GM18526 (cell line): ENCODE data around the gene CXXC5.

ENCODE experiments used
- POLR2A ChIP-seq: IDR thresholded peaks from 3 replicates; pipeline ENCODE4 v1.6.1; 2011; ENCODE audit not compliant: insufficient read length; ENCODE audit errors: extremely low read depth

The CXXC5 gene

DNA sequence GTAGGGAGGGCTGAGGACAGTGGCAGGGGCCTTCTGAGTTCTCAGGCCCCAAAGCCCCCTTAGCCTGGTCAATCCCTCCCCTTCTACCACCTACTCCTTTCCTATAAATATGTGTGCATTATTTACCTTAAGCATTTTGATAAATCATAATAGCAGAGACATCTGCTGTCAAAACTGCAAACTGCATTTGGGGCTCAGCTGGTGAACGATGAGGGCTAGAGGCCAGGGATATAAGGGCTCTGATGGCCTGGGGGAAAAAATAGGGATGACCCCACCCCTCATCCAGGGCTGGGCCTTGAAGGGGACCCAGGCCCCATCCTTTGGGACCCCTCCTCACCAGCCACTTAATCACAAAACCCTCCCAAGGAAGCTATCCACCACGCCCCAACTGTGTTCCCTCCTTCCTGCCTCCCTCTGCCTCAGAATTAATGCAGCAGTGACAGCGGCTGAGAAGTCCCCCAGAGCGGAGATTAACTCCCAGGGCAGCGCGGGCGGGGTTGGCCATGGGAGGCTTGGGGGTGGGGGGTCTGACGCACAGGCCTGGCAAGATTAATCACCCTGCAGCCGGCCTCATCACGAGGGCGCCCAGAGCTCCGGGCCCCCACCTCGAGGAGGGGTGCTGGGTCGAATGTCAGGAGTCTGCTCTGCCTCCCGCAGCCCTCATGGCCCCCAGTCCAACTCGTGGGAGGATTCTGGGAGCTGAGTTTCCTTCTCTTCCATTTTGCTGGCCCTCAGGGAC is 42.1 kb downstream of the CXXC5 start:
- TF ChIP-seq POLR2A = no peak

DNA sequence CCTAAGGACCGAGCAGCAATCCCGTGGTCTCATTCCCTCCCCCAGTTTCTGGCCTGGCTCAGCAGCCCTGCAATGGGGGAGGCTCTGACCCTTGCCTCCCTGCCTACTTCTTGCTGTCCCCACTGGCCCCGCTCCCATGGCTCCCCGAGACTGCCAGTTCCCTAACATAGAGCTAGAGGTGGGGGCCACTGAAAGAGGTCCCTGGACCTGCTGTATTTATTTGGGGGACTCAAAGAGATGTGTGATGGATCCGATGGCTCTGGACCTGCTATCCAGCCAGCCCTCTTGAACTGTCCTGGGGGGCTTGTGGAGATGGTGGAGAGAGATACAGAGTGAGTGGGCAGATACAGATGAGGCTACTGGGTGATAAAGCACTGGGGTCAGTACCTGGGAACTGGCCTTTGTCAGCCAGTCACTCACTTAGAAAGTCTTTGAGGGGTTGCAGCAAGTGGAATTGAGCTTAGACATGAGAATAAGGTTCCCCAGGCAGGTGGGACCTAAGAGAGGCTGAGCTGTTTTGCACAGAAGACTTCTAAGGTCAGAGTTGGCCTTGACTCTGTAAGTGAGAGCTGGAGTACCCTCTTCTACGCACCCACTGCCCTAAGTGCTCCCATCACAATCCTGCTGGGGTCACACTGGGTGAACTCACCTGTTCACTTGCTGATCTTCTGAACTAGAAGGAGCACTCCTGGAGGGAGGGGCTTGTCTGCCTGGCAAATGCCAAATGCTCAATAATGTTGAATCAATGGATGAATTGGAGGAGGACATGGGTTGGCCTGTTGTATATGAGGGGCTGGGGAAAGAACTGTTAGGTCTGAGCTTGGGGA is 42.9 kb downstream of the CXXC5 start:
- TF ChIP-seq POLR2A = no peak

DNA sequence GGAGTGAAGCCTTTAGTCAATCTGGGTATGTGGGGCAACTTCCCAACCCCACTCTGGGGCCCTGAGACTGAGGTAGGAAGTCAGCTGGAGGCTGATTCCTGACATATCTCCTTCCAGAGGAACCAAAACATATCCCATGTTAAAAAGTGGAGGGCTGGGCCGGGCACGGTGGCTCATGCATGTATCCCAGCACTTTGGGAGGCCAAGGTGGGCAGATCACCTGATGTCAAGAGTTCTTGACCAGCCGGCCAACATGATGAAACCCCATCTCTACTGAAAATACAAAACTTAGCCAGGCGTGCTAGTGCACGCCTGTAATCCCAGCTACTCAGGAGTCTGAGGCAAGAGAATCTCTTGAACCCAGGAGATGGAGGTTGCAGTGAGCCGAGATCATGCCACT is 44.0 kb downstream of the CXXC5 start:
- no peak for TF ChIP-seq POLR2A

DNA sequence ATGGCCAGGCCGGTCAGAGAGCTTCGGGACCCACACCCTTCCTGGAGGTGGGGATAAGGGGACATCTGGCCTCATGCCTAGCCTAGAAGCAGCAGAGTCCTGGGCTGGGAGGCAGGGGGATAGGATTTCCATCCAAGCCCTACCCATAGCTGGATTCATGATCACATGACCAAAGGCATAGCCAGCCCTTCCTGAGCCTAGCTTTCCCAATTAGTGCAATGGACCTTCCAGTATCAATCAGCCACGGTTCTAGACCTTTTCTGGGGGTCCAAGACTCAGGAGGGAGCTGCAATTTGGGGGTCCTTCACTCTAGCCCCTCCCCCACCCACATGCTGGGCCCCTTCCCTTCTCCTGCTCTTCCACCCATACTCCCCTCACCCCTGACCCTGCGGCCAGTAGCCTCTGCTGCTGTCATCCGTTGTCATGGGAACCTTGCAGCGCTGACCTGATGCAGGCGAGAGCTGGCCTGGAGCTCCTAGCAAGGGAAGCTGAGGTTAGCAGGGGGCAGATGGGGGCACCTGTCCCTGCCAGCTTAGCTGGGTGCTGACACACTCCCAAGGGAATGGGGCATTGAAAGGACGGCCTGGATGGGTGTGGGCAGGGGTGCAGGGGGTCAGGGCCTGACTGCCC is 44.6 kb downstream of the CXXC5 start:
- no peak for TF ChIP-seq POLR2A

DNA sequence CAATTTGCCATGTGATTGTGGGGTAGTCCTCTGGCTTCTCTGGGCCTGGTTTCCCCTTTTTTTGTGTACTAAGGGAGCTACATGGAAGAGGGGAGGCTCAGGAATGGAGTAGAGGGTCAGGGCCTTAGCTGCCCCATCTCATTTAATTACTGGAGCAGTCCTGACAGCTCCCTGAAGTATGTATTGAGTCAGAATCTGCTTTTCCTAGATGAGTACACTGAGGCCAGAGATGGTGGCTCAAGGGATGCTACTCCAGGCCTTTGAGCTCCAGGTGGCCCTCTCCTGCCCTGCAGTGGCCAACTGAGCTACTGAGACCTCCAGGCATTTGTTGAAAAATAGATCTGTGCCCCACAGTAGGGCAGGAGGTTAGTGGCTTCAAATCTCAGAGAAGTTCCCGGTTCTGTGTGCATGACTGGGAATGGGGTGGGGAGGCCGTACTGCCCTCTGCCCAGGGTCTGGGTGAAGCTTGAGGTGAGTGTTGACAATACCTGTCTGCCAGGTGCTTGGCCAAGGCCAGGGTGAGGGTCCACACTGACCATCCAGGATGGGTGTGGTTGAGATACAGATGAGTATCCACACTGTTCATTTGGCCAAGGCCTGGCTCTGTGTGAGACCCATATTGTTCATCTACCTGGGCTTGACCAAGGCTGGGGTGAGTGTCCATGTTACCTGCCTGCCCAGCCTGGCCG is 45.7 kb downstream of the CXXC5 start:
- TF ChIP-seq POLR2A = no peak

DNA sequence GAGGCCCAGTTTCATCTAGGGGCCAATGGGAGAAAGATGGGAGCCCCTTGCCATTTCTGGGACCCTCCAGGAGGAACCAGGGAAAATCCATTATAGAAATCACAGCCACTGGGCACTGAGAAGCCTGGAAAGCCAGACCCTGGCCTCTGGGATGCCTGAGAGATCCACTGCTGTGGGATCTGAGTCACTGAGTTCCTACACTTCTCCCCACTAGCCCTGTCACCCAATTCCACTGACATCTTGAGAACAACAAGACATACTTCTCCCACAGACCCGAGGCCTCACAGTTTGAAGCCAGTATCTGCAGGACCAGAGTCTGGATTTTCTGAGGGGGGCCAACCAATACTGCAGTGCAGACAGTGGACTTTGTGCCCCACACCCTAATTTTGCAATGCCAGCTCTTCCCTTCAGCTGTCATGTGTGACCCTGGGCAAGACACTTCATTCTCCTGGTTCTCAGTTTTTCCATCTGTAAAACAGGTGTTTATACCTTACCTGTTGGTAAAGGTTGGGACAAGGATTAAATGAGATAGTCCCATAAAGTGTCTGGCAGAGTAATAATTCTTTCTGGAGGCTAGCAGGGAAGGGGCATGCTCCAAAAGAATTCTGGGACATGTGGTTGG is 46.5 kb downstream of the CXXC5 start:
- TF ChIP-seq POLR2A = no peak

DNA sequence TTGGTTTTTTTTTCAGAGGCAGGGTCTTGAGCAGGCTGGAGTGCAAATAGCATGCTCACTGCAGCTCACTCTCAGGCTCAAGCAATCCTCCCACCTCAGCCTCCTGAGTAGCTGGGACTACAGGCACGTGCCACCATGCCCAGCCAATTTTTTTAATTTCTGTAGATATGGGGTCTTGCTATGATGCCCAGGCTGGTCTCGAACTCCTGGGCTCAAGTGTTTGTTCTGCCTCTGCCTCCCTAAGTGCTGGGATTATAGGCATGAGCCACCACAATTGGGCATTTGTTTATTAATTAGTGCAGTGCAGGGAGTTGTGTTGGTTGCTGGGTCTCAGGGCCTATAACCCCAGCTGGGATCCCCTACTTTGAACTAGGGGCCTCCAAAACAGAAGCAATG is 47.0 kb downstream of the CXXC5 start:
- TF ChIP-seq POLR2A = no peak

DNA sequence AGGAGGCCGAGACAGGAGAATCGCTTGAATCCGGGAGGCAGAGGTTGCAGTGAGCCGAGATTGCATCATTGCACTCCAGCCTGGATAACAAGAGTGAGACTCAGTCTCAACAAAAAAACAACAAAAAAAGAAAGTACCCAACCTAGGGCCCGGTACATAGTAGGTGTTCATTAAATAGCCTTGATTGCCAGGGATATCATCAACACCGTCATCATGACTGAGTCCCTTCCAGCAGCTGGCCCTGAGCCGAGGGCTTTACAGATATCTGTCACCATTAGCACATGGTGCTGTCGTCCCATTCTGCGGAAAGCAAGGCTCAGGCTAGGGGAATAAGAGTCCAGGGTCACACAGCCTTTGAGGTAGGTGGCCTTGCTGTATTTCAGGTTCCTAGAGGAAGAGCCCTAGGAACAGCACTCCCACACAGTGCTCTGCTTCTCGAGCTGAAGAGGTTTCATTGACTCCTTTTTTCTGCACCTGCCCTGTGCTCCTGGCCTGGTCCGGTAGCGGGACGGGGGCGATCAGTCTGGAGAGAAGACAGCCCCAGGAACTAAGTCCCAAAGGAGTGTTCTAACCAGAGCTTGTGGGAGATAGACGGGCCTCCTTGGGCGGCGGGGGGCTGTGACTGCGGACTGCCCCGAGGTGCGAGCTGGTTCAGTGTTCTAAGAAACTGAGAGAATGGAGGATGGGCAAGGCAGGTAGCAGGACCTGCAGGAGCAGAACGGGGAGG is 48.2 kb downstream of the CXXC5 start:
- no peak for TF ChIP-seq POLR2A

DNA sequence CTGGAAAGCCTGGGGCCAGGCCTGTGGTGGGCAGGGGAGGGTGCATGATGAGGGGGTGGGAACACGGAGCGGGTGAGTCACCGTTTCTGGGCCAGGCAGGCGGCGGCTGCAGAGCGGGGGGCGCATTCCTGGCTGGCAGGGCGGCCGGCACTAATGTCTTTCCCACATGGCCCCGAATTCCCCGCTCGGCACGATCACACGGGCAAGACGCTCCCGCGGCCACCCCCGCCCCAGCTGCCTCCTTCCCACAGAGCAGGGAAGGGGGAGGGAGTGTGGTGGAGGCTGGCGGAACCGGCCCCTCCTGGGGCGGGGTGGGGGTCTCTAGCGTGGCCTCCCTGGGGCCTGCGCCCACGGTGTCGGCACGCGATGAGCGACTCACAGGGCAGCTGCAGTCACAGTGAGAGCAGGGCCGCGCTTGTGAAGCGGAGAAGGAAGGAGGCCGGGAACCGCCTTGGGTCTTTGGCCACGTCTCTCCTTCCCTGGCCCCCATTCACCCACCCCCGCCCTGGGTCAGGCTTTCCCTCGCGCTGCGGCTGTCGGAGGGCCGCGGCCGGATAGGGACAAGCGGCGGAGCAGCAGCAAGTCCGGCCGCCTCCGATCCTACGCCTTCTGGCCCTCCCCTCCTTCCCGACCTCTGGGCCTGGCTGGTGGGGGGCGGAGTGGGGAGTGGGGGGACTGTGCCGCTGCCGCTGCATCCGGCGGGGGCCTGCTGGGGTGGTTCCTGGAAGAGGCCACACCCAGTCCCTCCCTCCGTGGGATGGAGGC is 48.9 kb downstream of the CXXC5 start:
- TF ChIP-seq POLR2A = no peak

DNA sequence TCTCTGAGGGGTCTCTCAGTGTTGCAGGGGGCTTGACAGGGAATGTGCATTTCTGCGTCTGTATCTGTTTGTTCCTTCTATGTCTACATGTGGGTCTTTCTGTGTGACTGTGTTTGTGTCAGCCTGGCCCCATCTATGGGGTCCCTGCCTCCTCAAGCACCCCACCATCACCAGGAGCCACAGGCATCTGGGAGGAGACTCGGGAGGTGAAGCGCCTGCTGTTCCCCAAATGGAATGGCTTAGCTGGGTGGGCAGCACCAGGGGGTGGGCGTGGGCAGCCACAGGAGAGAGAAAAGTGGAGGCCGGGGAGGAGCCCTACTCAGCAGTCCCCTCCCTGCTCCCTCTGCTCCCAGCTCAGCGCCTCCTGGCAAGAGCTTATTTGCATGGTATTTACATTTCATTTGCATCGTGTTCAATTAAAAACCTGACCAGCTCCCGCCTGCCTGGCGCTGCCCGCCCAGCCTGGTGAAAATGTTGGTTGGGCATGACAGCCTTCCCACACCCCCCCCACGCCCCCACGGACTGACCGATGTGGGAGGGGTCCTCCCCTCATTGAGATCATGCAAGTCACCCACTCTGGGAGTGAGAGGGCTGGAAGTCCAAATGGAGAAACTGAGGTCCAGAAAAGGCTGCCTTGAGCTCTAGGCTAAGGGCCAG is 50.5 kb downstream of the CXXC5 start:
- TF ChIP-seq POLR2A = no peak

DNA sequence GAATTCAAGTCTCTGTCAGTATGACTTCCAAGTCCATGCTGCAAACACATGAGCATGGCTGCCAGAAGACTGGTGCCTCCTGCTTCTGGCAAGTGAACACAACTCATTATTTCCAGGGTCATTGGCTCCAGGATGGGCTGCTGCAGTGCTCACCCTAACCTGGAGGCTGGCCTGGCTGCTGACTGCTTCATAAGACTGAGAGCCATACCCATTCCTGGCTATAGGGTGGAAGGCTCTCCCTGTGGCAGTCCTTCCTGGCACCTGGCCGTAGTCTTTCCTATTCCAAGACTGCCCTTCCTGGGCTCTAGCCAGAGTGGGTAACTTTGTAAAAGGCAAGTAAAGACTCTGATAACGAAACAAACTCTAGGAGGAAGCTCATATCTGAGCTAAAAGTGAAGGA is 51.2 kb downstream of the CXXC5 start:
- TF ChIP-seq POLR2A = no peak

DNA sequence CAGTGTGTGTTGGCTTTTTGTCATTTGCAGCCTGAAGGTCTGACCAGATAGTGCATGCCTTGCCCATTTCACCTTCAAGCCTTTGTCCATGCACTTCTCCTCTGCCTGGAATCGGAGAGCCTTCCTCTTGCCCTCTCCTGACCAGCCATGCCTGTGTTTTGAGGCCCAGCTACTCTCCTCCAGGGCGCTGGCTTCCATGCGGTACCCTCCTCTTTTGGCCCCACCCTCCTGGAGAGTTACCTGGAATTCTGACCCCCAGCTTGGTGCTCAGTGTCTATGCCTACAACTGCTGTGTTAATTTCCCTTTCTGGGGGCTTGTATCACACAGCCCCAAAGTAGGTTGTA is 52.5 kb downstream of the CXXC5 start:
- no peak for TF ChIP-seq POLR2A

DNA sequence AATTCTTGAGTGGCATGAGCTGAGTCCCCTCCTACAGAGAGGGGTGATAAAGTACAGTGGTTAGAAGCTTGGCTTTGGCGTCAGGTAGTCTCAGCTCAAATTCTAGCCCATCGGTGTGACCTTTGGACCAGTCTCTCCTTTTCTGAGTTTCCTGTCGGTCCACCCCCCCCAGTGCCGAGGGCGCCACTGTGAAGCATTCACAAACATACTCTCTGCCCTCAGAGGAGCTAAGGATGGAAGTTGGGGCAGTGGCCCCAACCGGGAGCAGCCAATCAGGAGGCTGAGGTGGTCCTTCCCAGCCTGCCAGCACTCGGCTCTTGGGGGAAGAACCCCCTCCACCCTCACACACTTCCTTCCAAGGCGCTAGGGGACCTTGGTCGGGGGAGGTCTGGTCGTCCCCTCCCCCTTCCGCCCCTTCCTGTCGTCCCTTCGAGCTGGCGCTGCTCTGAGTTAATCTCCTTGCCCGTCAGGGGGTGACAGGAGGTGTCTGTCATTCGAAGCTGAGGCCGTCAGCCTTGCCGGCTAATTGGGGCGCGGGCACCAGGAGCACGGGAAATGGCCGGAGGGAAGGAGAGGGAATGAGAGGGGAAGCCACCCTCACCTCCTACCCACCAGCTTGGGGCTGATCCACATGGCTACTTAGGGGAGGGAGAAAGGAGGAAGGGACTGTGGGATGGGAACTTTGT is 53.0 kb downstream of the CXXC5 start:
- no peak for TF ChIP-seq POLR2A
